HEK293 (cell line): ENCODE results near the gene ALOXE3.

Experiments
- HOXD13 ChIP-seq: sonication (generic); formaldehyde crosslinking; IDR thresholded peaks from 2 replicates; pipeline ENCODE4 v1.8.0; 2022; ENCODE audit warnings: missing genetic modification reagents, borderline replicate concordance
- INSM2 ChIP-seq: fragments of 450-650 bp; formaldehyde crosslinking; IDR thresholded peaks from 2 replicates; pipeline ENCODE4 v1.5.1; 2016; ENCODE audit warnings: missing biosample characterization, missing genetic modification characterization
- KLF16 ChIP-seq: fragments of 450-650 bp; formaldehyde crosslinking; IDR thresholded peaks from 2 replicates; pipeline ENCODE4 v1.5.1; 2017; ENCODE audit warnings: missing biosample characterization, missing genetic modification characterization
- KLF9 ChIP-seq: fragments of 450-650 bp; formaldehyde crosslinking; IDR thresholded peaks from 2 replicates; pipeline ENCODE4 v1.5.1; 2016; ENCODE audit warnings: missing biosample characterization, missing genetic modification characterization, low read depth
- PRDM6 ChIP-seq: fragments of 450-650 bp; formaldehyde crosslinking; IDR thresholded peaks from 2 replicates; pipeline ENCODE4 v1.5.1; 2017; ENCODE audit warnings: missing biosample characterization, missing genetic modification characterization
- SALL2 ChIP-seq: fragments of 450-650 bp; formaldehyde crosslinking; IDR thresholded peaks from 2 replicates; pipeline ENCODE4 v1.5.0; 2017; ENCODE audit warnings: missing biosample characterization, mild to moderate bottlenecking, missing genetic modification characterization, borderline replicate concordance
- SCRT1 ChIP-seq: fragments of 450-650 bp; formaldehyde crosslinking; IDR thresholded peaks from 2 replicates; pipeline ENCODE4 v1.5.1; 2016; ENCODE audit warnings: missing biosample characterization, missing genetic modification characterization, borderline replicate concordance
- WT1 ChIP-seq: fragments of 450-650 bp; formaldehyde crosslinking; IDR thresholded peaks from 2 replicates; pipeline ENCODE4 v1.5.1; 2016; ENCODE audit warnings: missing biosample characterization, missing genetic modification characterization
- YY2 ChIP-seq: fragments of 450-650 bp; formaldehyde crosslinking; IDR thresholded peaks from 2 replicates; pipeline ENCODE4 v1.5.1; 2016; ENCODE audit warnings: missing biosample characterization, missing genetic modification characterization
- ZNF146 ChIP-seq: fragments of 450-650 bp; formaldehyde crosslinking; IDR thresholded peaks from 2 replicates; pipeline ENCODE4 v1.5.1; 2016; ENCODE audit warnings: missing biosample characterization, missing genetic modification characterization
- ZNF223 ChIP-seq: fragments of 450-650 bp; formaldehyde crosslinking; IDR thresholded peaks from 2 replicates; pipeline ENCODE4 v1.5.1; 2016; ENCODE audit warnings: missing biosample characterization, missing genetic modification characterization
- ZNF366 ChIP-seq: fragments of 450-650 bp; formaldehyde crosslinking; conservative IDR thresholded peaks from 2 replicates; pipeline ENCODE4 v1.5.1; 2016; ENCODE audit warnings: missing biosample characterization, missing genetic modification characterization
- ZNF394 ChIP-seq: fragments of 450-650 bp; formaldehyde crosslinking; IDR thresholded peaks from 2 replicates; pipeline ENCODE4 v1.5.1; 2016; ENCODE audit warnings: missing biosample characterization, missing genetic modification characterization, mild to moderate bottlenecking, moderate library complexity, borderline replicate concordance
- ZNF423 ChIP-seq: fragments of 450-650 bp; formaldehyde crosslinking; IDR thresholded peaks from 2 replicates; pipeline ENCODE4 v1.5.1; 2016; ENCODE audit warnings: missing biosample characterization, missing genetic modification characterization
- ZNF48 ChIP-seq: fragments of 450-650 bp; formaldehyde crosslinking; IDR thresholded peaks from 2 replicates; pipeline ENCODE4 v1.5.1; 2016; ENCODE audit warnings: missing biosample characterization, missing genetic modification characterization
- ZNF549 ChIP-seq: fragments of 450-650 bp; IDR thresholded peaks from 2 replicates; pipeline ENCODE4 v1.5.1; 2018; ENCODE audit warnings: missing biosample characterization, missing genetic modification characterization, mild to moderate bottlenecking, inconsistent platforms, moderate library complexity
- ZNF558 ChIP-seq: fragments of 450-650 bp; formaldehyde crosslinking; IDR thresholded peaks from 2 replicates; pipeline ENCODE4 v1.5.1; 2016; ENCODE audit warnings: missing biosample characterization, missing genetic modification characterization
- ZNF660 ChIP-seq: fragments of 450-650 bp; IDR thresholded peaks from 2 replicates; pipeline ENCODE4 v1.5.1; 2018; ENCODE audit warnings: missing biosample characterization, mild to moderate bottlenecking, missing genetic modification characterization
- ZNF670 ChIP-seq: fragments of 450-650 bp; formaldehyde crosslinking; IDR thresholded peaks from 2 replicates; pipeline ENCODE4 v1.5.1; 2016; ENCODE audit warnings: missing biosample characterization, missing genetic modification characterization, low read depth
- ZNF707 ChIP-seq: fragments of 450-650 bp; formaldehyde crosslinking; IDR thresholded peaks from 2 replicates; pipeline ENCODE4 v1.5.1; 2016; ENCODE audit warnings: missing biosample characterization, missing genetic modification characterization
- ZNF747 ChIP-seq: fragments of 450-650 bp; formaldehyde crosslinking; IDR thresholded peaks from 2 replicates; pipeline ENCODE4 v1.5.1; 2016; ENCODE audit warnings: missing biosample characterization, missing genetic modification characterization
- ZNF76 ChIP-seq: fragments of 450-650 bp; formaldehyde crosslinking; IDR thresholded peaks from 2 replicates; pipeline ENCODE4; 2016; ENCODE audit warnings: low read depth, missing biosample characterization, missing genetic modification characterization, borderline replicate concordance
- ZNF768 ChIP-seq: fragments of 450-650 bp; formaldehyde crosslinking; IDR thresholded peaks from 2 replicates; pipeline ENCODE4 v1.5.1; 2018; ENCODE audit warnings: missing biosample characterization, mild to moderate bottlenecking, missing genetic modification characterization
- ZNF777 ChIP-seq: fragments of 450-650 bp; formaldehyde crosslinking; IDR thresholded peaks from 2 replicates; pipeline ENCODE4 v1.5.1; 2017; ENCODE audit warnings: missing biosample characterization, missing genetic modification characterization, borderline replicate concordance
- ZNF791 ChIP-seq: fragments of 450-650 bp; formaldehyde crosslinking; IDR thresholded peaks from 2 replicates; pipeline ENCODE4 v1.5.1; 2016; ENCODE audit warnings: missing biosample characterization, missing genetic modification characterization
- TF ChIP-seq, protein P1 (sequence below): fragments of 450-650 bp; IDR thresholded peaks from 2 replicates; pipeline ENCODE4 v1.5.1; 2018; ENCODE audit warnings: missing biosample characterization, missing genetic modification characterization
- TF ChIP-seq, protein P2 (sequence below): fragments of 450-650 bp; formaldehyde crosslinking; IDR thresholded peaks from 2 replicates; pipeline ENCODE4 v1.5.1; 2016; ENCODE audit warnings: missing biosample characterization, missing genetic modification characterization, borderline replicate concordance
- TF ChIP-seq, protein P3 (sequence below): fragments of 450-650 bp; formaldehyde crosslinking; IDR thresholded peaks from 2 replicates; pipeline ENCODE4 v1.5.1; 2016; ENCODE audit warnings: missing biosample characterization, missing genetic modification characterization

The ALOXE3 gene

GRCh38 chr17:8151120-8151640, 32.9 kb upstream of the ALOXE3 start (continued):
- TF ChIP-seq ZNF223 (tag by site-specific recombination) (no peak), ZNF76 (no peak), PRDM6 (no peak), ZNF777 (tag by site-specific recombination) (no peak), SCRT1 (tag by site-specific recombination) (no peak), ZNF707 (tag by site-specific recombination) (no peak), ZNF366 (no peak), SALL2 (tag by site-specific recombination) (no peak), ZNF423 (tag by site-specific recombination) (no peak), ZNF48 (tag by site-specific recombination) (no peak), ZNF146 (tag by site-specific recombination) (no peak), ZNF791 (no peak), ZNF549 (tag by site-specific recombination) (no peak), WT1 (peak; percentile 38; the same call in 1 of the 2 replicates), ZNF747 (tag by site-specific recombination) (no peak), YY2 (tag by site-specific recombination) (no peak), ZNF394 (tag by site-specific recombination) (no peak), ZNF660 (tag by site-specific recombination) (no peak), ZNF768 (tag by site-specific recombination) (no peak), HOXD13 (no peak), ZNF670 (no peak), KLF9 (tag by site-specific recombination) (peak; percentile 84), KLF16 (tag by site-specific recombination) (peak; percentile 47; the same call in 1 of the 2 replicates), INSM2 (tag by site-specific recombination) (no peak), ZNF558 (no peak)
- TF ChIP-seq, protein P1, sequence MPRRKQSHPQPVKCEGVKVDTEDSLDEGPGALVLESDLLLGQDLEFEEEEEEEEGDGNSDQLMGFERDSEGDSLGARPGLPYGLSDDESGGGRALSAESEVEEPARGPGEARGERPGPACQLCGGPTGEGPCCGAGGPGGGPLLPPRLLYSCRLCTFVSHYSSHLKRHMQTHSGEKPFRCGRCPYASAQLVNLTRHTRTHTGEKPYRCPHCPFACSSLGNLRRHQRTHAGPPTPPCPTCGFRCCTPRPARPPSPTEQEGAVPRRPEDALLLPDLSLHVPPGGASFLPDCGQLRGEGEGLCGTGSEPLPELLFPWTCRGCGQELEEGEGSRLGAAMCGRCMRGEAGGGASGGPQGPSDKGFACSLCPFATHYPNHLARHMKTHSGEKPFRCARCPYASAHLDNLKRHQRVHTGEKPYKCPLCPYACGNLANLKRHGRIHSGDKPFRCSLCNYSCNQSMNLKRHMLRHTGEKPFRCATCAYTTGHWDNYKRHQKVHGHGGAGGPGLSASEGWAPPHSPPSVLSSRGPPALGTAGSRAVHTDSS (tag by site-specific recombination): no peak
- TF ChIP-seq, protein P2, sequence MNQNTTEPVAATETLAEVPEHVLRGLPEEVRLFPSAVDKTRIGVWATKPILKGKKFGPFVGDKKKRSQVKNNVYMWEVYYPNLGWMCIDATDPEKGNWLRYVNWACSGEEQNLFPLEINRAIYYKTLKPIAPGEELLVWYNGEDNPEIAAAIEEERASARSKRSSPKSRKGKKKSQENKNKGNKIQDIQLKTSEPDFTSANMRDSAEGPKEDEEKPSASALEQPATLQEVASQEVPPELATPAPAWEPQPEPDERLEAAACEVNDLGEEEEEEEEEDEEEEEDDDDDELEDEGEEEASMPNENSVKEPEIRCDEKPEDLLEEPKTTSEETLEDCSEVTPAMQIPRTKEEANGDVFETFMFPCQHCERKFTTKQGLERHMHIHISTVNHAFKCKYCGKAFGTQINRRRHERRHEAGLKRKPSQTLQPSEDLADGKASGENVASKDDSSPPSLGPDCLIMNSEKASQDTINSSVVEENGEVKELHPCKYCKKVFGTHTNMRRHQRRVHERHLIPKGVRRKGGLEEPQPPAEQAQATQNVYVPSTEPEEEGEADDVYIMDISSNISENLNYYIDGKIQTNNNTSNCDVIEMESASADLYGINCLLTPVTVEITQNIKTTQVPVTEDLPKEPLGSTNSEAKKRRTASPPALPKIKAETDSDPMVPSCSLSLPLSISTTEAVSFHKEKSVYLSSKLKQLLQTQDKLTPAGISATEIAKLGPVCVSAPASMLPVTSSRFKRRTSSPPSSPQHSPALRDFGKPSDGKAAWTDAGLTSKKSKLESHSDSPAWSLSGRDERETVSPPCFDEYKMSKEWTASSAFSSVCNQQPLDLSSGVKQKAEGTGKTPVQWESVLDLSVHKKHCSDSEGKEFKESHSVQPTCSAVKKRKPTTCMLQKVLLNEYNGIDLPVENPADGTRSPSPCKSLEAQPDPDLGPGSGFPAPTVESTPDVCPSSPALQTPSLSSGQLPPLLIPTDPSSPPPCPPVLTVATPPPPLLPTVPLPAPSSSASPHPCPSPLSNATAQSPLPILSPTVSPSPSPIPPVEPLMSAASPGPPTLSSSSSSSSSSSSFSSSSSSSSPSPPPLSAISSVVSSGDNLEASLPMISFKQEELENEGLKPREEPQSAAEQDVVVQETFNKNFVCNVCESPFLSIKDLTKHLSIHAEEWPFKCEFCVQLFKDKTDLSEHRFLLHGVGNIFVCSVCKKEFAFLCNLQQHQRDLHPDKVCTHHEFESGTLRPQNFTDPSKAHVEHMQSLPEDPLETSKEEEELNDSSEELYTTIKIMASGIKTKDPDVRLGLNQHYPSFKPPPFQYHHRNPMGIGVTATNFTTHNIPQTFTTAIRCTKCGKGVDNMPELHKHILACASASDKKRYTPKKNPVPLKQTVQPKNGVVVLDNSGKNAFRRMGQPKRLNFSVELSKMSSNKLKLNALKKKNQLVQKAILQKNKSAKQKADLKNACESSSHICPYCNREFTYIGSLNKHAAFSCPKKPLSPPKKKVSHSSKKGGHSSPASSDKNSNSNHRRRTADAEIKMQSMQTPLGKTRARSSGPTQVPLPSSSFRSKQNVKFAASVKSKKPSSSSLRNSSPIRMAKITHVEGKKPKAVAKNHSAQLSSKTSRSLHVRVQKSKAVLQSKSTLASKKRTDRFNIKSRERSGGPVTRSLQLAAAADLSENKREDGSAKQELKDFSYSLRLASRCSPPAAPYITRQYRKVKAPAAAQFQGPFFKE (tag by site-specific recombination): no peak
- TF ChIP-seq, protein P3, sequence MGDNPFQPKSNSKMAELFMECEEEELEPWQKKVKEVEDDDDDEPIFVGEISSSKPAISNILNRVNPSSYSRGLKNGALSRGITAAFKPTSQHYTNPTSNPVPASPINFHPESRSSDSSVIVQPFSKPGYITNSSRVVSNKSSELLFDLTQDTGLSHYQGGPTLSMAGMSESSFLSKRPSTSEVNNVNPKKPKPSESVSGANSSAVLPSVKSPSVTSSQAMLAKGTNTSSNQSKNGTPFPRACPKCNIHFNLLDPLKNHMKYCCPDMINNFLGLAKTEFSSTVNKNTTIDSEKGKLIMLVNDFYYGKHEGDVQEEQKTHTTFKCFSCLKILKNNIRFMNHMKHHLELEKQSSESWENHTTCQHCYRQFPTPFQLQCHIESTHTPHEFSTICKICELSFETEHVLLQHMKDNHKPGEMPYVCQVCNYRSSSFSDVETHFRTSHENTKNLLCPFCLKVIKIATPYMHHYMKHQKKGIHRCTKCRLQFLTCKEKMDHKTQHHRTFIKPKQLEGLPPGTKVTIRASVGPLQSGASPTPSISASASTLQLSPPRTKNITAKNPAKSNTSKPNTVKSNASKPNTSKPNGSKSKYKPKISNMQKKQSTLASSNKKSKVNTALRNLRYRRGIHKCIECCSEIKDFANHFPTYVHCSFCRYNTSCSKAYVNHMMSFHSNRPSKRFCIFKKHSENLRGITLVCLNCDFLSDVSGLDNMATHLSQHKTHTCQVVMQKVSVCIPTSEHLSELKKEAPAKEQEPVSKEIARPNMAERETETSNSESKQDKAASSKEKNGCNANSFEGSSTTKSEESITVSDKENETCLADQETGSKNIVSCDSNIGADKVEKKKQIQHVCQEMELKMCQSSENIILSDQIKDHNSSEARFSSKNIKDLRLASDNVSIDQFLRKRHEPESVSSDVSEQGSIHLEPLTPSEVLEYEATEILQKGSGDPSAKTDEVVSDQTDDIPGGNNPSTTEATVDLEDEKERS (tag by site-specific recombination): no peak
